HG02973 (cell line): Measurements from ENCODE around the gene ABTB2.

Experiments
- ATAC-seq: cut with Tn5 transposase; IDR thresholded peaks from one replicate; pipeline ENCODE4 v1.9.1; 2021; ENCODE audit warnings: moderate library complexity; ENCODE audit not compliant: unreplicated experiment

Gene ABTB2

DNA sequence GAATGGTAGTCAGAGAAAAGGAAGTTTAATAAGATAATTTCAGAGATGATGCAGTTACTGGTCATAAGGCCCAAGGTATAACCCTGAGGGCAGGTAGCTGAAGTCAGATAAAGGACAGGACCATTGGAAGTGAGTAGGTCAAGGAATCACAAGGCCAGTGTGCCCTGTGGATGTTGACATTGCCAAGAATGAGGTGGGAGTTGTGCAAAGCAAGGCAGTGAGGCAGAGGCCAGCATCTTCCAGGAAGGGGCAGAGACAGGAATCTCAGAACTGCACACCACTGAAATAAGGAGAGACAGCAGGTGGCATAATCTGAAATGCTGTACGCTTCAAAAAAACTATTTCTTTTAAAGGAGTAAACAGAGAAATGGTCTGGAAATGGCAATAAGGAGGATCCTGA lies 61.4 kb downstream of the ABTB2 start:
- ATAC-seq, result no peak

DNA sequence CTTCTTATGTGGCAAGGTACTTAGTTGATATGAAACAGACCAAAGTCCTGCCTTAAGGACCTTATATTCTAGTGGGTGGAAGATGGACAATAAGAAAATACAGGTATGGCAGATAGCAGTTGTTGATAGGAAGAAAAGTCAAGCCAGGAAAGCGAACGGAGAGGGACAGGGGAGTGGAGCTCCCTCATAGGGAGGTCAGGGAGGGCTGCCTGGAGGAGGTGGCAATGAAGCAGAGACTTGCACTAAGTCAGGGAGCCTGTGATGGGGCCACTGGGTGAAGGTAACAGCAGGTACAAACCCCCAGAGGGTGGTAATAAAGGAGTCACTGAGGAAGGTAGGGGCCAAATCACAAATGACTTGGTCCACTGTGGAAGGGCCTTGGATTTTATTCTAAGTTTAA lies 65.3 kb downstream of the ABTB2 start:
- ATAC-seq, result no peak

DNA sequence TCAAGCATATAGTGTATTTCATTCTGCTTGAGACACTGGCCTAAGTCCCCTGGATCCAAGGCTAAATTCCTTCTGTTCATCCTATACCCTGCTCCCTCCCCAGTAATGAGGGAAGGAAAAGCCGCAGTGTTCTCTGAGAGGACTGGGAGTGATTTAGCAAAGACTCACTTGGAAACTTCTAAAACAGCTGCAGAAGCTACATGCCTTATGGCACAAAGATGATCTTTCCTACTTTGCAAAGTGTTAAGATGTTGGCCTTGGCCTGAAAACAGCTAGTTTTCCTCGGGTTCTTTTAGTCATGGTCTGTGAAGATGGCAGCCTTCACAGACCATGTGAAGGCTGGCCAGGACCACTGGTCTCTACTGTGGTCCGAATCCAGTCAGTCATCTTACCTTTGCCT lies 65.7 kb downstream of the ABTB2 start:
- no peak for ATAC-seq

DNA sequence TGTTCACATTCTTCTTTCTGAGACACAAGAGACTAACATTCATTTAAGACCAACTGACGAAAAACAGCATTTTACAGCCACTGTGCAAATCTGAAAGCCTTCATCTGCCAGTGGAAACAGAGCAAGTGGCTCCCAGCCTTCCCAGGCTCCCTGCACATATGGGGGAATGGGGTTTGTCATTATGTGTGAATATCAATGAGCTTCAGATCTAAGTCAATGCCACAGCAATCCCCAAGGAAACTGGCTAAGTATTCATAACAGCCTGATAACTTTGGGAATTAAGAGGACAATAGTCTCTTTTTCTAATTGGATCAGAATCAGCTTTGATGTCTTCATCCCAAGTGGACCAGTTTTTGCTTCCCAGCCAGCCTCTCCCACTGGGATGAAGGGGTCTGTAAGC lies 66.9 kb downstream of the ABTB2 start:
- ATAC-seq, result no peak

DNA sequence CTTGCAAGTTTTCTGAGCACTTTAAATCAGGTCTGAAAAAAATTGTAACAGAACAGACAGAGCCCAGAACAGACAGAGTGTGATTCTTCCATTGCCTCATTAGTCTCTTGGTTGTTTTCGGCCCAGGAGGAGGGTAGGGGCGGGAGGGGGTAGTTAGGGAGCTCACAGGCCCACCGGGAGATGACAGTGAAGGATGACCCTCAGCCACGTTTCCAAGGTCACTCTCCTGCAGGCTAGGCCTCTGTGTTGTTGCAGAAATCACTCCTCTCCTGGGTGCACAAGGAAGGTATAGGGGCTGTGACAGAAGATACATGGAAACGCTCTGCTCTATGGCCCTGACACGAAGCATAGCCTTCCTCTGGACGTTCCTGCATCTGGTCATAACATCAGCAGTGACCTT lies 69.3 kb downstream of the ABTB2 start:
- no peak for ATAC-seq

DNA sequence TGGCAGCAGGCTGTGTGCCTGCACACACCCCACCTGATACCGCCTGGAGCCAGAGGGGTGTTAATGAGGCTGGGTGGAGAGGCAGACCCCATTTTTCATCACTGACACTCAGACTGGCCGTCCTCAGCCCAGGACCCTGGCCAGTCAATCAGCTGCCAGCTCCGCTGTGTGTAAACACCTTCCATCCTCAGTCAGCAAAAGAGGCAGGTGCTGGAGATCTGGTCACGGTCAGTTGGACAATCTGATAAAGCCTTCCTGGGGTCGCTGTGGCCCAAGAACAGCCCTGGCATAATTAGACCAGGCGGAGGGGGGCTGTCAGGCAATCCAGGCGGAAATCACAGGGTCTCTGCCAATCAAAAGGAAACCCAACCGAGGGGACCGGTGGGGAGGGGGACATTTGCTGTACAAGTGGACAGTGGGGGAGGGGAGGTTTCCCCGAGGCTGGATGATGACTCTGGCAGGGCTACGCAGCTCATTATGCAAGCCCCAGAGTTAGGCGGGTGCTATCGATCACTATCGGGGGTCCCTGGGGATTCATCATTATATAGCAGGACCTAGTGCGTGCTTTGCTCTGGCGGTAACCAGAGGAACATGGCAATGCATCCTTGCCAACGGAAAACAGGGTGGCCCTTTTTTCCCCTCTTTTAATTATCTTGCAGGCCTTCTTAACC lies 72.9 kb downstream of the ABTB2 start:
- ATAC-seq, result no peak

DNA sequence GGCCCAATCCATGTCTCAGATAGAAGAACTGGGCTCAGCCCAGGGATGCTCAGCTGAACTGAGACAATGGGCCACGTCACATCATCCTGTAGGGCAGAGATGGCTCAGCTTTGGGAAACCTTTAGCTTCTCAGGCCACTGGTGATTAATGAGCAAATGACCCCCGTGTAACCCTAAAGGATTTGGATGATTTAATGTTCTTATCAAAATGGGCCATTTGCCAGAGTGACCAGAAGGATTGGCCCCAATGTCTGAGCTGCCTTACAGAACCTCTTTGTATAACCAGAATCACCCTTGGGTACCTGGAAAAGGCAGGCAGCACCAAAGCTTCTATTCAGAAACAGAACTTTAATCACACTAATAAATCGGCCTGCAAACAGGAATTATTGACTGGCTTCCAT lies 73.7 kb downstream of the ABTB2 start:
- ATAC-seq, result no peak

DNA sequence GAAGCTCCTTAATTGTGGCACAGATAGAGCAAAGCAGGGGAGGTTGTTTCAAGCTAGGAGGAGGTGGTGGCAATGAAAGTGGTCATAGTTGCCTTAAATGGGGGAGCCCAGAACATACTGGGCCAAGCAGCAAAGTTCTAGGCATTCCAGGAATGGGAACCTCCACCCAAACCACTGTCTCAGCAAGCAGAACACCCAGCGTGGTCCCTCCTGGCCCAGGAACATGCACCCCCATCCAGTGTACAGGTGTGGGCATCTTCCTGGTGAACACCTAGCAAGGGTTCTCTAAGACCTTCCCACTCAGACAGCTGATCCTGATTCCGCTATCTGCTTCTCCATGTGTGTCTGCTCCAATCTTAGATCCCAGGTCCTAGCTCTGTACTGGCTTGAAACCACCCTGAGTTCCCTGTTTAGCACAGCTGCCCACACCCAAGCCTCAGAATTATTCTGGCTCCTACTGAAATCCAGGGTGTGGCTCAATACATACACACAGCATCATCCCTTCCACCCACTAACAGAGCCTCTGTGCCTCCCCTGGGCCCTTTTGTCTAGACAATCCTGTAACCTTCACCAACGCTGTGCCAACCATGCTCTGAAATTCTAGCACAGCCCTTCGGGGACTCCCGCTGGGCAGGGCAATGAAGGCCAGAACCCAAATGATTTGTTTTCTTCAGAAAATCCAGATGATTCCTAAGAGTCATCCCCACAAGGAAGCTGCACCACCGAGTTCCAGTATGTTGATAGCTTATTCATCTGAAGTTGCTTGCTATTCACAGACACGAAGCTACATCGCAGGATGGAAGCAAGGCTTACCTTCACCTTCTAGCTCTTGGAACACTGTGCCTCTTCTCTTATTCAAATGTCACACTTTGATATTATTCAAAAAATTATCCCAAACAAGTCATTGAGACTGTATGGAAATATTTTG lies 76.6 kb downstream of the ABTB2 start:
- no peak for ATAC-seq

DNA sequence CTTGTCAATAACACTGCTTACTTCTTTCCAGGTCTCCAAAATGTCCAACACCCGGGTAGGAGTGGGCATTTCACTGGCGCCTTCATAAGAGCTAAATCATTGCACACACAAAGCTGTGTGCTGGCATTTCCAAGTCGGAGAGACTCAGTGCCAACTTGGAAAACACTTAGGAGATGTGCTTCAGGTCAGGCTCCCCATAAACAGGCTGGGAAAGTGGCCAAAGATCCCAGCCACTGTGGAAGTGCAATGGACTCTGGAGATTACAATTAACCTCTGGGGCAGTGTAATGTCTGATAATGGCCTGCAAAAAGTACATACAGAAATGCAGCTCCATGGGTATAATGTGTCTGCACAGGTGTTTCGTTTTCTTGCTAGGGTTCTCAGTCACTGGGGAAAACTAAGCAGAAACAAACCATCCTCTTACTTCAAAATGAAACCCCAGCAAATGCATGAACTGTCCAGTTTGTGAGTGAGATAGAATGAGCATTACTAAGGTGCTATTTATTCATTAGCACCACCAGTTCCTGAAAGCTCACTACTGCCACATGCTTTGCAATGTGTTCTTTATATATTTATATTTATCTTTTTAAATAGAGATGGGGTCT lies 79.0 kb downstream of the ABTB2 start:
- ATAC-seq, result peak; percentile 70

DNA sequence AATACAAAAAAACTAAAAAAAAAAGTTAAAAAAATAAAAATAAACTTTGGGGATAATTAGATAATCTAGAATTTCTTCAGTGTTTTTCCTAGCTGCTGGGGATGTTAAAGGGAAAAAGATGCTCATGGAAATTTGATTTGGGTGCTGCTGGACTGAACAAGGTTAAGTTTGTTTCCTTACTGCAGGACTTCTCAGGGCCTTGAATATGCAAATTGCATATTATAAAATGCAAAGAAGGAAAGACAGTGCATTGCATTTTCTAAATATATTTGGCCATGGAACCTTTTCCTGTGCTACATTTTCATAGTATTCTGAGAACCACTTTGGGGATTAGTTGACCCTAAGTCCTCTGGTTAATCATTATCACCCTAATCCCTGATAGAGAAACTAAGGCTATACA lies 79.6 kb downstream of the ABTB2 start:
- ATAC-seq, result no peak

DNA sequence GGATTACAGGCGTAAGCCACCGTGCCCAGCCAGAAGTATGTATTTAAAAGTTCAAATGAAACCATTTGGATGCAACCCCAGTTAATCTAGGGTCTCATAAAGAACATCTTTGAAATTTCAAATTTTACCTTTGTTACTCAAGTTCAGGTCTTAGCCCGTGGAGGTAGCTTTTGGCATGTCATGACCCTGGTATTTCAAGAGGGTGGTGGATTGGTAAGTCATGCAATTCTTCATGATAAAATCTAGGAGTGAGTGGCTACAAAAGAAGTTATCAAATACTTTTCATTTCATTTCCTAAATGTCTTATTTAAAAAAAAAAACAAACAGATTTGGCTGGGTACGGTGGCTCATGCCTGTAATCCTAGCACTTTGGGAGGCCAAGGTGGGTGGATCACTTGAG lies 80.6 kb downstream of the ABTB2 start:
- ATAC-seq, result no peak

DNA sequence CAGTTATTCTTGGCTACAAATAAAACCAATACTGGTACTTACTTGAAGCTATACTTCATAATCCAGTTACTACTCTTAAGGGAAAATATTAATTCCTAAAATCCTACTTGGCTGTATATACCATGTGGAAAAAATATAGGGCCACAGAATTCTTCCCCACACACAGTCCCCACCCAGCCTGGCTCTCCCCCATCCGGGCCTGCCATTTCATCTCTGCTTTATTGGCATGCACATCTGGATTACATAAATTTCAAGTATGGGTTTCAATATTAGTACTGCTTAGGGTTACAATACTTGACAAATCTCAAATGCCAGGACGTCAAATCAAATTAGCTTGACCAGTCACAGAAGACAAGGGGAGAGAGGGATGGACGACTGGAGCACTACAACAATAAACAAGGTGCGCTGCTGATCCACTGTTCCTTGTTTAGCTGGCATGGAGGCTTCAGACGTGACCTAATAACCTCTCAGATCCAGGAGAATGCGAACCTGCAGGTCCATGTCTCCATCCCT lies 81.4 kb downstream of the ABTB2 start:
- no peak for ATAC-seq

DNA sequence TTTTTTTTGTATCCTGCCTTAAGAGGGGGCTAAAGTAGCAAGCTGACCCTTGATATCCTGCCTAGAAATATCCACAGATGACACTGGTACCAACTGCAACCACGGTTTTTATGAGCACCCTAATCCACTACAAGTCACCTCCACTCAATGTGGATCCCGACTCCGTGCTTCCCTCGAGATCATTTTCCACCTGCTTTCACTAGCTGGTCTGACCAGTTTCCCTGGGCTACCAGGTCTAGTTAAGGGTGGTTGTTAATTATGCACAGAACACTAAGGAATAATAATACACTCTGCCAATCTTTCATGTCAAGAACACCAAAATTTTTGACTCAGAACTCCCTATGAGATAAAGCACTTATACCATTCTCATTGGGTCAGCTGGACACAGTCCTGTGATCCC lies 82.3 kb downstream of the ABTB2 start:
- no peak for ATAC-seq

DNA sequence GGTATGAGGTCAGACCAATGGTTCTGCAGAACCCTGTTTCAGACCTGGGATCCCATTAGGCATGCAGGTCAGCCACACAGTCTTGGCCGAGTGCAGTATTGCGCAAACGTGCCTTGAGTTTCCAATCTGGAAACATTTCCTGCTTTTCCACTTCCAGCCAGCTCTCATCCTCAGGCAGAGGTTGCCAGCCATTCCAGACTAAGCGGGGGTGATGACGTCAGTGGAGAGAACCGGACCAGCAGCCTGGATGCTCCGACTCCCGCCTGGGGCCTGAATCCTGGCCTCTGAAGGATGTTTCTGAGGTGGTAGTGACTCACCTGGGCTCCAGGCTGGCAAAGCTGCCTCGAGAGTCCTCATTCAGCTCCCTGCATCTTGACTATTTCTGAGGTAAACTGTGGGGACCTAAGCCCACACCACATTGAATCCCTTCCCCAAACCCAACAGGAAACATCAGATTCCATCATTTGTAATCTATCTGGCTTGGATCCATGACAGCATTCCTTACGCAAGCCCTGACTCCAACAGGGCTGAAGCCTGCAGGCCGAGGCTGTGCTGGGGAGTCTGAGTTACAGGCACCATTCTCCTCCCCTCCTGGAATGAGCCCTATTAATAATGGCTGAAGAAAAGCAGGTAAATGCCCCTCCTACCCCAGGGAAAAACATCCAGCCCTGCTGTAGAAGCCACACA lies 83.0 kb downstream of the ABTB2 start:
- no peak for ATAC-seq

DNA sequence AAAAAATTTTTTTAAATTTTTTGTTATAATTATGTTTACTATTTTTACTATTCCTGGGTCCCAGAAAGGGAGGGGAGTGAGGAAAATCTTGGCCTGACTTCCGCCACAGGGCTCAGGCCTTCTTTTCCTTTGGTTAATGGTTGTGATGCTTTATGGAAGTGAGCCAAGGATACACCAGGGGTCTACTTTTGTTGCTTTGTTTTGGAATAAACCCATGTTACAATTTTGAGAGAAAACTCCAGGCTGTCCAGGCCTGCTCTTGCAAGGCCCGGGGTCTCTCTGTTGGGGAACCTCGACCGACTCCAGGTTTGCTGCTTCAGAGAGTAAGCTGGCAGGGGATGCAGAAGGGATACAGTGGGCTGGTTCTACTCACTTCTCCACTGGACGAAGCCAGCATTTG lies 84.7 kb downstream of the ABTB2 start:
- no peak for ATAC-seq

DNA sequence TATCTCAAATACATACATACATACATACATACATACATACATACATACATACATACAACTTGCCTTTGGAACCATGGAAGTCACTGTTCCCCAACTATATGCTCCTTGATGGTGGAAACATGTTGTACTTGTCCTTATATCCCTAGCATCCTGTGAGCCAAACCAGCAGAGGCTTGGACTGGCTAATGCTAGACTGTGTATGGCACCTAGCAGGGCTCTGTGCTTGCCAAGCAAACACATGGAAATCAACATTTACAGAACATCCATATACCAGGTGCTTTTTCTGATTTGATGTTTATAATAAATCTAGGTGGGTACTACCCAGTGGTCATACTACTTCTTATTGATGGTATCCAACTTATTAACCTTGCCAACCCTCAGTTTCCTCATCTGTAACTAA lies 86.1 kb downstream of the ABTB2 start:
- ATAC-seq, result no peak

DNA sequence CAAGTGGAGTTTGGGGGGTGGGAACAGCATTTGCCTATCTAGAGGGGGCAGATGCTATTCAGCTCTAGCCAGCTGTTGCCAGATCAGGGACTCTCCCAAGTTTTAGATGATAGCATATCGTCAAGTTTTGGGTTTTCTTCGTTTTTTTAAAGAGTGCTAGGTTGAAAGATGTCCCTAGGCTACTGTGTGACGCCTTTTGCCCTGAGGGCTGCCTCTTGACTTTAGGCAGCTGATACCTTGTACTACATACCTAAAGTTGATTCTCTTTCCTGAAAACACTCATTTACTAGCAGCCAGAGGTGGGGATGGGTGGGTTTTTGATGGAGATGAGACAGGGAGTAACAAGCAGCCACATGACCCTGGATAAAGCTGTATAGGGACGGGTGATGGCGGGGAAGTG lies 87.1 kb downstream of the ABTB2 start:
- ATAC-seq, result no peak

DNA sequence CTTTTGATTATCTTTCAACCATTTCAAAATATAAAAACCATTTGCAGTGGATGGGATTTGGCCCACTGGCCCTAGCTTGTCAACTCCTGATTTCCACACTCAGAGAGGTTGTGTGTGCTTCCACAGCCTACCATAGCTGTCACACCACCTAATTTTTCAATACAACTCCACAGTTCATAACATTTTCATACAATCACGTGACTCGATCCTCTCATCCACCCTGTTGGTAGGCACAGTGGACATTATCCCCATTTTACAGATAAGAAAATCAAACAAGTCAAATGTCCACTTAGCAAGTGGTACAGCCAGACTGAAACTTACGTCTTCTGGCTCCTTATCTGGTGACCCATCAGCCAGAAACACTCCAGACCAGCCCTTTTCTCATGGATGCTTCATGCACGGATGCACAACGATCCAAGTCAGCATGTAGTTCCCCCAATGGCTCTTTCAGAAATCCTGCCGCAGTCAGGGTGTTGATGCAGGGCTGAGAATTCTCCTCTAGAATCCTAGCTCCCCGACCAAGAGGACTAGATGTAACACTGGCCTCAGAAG lies 88.0 kb downstream of the ABTB2 start:
- ATAC-seq, result no peak

DNA sequence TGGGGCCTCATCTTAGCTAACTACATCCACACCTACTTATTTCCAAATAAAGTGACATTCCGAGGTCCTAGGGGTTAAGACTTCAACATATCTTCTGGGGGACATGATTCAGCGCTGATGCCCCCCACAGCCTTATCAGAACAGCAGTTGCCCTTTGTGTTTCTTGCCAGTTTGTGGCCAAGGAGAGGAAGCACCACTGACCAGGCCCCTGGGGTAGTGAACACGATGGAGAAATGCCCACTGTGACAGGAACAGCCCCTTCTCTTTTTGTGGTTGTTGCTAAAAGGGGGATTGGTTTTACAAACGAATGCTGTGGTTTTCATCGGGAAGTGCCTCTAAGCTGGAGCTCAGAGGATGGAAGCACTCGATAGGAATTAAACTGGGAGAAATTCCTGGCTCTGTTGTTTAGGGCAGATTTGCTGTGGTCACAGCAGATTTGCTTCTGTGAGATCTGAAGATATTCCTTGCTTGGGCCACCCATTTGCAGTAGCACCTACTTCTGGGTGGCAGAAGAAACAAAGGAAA lies 88.8 kb downstream of the ABTB2 start:
- no peak for ATAC-seq

DNA sequence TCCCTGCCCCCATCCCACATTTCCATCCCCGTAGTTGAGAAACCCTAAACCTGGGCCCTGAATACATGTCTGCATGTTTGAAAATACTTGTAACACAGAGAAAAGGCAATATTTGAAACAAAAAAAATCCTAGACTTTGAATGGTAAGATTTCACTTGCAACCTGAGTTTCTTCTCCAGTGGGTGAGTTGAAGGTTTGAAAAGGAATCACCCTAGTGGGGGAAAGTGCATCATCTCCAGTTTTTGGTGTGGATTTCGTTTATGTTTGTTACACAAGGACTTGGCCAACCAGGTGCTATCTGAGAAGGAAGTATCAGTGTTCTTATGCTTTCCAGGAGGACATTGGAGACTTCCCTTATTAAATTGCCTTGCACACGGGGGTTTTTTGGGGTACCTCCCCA lies 90.4 kb downstream of the ABTB2 start:
- no peak for ATAC-seq

DNA sequence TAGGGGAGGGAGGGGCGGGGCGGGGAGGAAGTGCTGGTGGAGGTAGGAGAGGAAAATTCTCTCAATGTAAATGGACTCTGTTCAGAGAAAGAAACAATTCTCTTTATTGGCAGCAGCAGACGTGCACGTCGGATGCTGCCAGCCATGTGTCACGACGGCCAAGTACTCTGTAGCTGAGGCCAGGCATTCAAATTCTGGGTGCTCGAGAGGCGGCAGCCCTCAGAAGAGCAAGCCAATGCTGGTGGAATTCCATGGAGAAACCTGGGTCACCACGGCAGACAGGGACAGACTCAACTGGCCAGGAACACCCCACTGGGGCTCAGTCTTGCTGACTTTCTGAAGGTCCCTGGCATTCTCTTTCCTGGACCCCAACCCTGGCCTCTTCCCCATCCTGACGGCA lies 90.8 kb downstream of the ABTB2 start:
- no peak for ATAC-seq
